Glomerular visceral epithelial cell (primary cell): ENCODE data around the gene DNM3.
A peak's percentile ranks its signal among the peaks of the same experiment; 100 is the strongest.

Experiments used
- DNase-seq: peaks from one replicate; pipeline ENCODE4 v3.0.0-alpha.2; 2016; ENCODE audit errors: extremely low spot score

Gene DNM3

DNA sequence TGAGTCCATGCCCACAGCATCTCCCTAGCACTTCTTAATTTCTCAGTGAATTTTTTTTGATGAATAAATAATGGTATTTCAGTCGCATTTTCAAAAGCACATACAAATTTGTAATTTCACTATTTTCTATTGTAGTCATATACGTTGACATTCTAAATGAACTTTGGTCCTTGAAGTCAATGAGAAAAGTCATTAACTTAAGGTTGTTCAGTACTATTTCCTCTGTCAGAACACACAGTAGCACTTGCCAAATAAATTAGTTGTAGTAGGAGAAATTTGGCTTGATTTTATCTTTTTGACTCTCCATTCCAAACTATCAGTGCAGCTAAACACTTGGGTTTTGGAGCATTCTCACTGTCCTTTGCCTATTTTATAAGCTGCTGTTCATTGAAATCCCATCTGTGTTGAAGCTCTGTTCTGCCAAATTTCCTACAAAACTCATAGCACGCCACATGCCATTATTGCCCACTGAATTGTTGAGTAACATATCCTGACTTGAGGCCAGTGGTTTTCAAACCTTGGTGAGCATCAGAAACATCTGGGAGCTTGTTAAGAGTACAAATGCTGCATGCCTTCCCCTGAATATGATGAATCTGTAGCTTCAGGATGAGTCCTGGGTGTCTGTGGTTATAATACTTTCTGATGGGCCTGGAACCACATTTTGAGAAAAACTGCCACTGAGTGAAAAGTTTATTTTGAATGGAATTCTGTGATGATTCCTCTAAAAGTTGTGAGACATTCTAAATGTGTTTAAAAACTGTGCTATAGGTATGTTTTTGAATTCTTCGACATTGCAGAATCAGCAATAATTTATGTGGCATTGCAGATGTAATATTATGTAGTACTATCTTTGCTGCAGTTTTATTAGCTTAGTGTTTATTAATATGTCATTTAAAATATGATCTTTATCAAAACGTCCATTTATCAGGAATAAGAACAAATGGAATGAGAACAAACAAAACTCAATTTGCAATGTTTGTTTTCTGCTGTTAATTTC, 78.9 kb downstream of the DNM3 start:
- DNase-seq, result no peak

DNA sequence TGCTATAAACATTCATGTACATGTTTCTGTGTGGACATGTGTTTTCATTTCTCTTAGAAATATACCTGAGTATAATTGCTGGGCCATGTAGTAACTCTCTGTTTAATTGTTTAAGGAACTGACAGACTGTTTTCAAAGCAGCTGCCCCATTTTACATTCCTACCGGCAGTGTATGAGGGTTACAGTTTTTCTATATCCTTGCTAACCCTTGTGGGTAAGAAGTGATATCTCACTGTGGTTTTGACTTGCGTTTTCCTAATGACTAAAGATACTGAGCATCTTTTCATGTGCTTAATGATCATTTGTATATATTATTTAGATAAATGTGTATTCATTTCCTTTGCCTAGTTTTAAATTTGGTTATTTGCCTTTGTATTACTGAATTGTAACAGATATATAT, 81.7 kb downstream of the DNM3 start:
- no peak for DNase-seq

DNA sequence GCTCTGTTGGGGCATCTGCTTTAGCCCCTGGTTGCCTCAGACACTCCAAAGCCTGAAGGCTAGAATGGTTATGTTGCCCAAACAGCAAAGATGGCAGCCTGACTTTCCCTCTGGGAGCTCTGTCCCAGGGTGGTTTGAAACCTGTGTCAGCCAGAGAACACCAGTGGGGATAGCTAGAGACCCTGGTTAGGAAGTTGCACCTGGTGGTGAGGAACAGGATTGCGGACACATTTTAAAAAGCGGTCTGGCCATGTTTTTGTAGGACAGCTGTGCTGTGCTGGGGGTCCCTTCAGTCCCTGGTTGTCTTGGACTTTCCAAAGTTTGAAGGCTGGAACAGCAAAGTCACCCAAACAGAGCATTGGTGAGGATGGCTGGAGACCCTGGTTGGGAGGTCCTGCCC, 87.8 kb downstream of the DNM3 start:
- no peak for DNase-seq

DNA sequence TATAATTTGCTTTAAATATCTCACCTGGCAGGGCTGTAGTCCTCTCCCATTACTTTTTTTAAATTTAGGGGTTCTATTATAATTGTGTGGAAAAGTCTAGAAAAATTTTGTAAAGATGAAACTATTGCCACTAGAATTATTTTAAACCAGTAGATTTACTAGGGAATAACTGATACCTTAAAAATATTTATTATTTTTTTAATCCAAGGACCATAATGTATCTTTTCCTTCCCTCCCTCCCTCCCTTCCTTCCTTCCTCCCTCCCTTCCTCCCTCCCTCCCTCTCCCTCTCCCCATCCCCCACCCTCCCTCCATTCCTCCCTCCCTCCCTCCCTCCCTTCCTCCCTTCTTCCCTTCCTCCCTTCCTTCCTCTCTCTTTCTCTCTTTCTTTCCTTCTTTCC, 90.5 kb downstream of the DNM3 start:
- DNase-seq, result no peak

DNA sequence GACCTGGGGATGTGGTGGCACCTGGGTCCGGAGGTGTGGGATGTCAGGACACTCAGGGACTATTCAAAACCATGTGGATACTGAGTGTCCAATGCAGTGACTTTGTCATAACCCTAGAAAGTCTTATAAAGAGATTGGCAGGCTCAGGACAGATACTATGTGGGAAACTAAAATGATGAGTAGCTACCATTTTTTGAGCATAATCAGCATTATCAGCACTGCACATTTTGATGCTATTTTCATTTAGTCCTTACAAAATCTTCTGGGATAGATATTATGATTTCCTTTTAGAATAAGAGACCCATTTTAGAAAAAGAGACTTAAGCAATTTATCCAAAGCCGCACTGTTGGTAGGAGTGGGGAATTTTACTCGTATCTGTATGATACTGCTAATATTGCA, 93.4 kb downstream of the DNM3 start:
- DNase-seq, result no peak

DNA sequence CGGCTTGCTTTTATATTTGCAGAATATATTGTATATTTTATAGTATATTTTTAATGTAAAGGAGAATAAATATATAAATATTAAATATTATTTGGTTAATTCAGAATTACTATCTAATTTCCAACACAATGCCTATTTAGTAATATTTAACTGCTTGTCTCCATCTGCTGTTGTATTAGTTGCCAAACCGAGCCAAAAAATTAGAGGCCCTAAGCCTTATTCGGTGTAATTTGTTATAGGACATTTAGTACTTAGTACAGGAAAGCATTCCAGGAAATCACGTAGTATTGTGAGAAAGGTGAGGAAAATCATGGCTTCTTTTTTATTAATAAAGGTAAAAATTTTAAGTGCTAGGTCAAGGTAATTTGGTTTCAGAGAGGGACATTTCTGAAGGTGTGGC, 93.8 kb downstream of the DNM3 start:
- no peak for DNase-seq

DNA sequence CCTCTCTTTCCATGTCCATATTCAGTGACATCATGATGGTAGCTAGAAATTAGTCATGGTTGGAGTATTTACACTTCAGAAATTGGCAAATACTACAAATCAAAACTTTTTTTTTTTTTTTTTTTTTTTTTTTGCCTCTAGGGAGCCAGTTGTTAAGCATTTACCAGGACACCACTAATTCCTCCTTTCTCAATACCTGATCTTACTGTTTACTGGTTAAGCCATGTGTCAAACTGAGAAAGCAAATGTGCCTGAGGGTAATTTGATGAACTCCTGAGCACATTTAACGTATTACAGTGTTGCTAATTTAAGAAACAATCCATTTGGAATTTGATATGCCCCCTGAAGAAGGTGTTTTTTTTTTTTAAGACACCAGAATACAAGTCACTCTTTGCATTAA, 94.4 kb downstream of the DNM3 start:
- DNase-seq, result no peak

DNA sequence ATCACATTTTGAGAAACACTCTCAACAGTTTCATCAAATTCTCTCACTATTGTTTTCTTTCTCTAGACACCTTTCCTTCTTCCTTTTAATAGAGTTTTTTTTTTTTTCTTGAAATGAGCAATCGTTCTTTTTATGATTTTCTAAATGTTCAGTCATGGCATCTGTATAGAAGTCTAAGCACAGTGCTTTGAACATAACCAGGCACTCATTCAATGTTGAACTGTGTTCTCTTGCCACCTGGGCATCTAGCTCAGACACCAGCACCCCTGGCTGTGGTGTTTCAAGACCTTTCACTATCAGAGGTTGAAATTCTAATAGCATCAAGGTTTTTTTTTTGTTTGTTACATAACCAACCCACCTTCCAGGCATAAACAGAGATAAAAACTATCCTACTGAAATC, 96.6 kb downstream of the DNM3 start:
- no peak for DNase-seq

DNA sequence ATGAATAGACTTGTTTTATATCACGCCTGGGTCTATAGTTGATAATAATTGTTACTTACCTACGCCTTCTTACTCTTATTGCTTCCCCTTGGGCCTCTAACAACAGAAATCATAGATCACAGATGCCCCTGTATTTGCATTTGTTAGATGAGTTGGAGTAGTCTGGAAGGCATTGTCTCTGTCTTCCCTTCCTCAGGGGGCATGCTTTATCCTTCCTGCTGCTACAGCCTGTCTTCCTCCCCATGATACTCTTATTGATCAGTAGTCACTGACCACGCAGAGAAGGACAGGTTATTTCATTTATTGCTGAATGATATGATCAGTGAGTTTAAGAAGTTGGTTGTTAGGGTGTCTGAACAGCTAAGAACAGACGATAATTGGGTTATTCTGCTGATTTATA, 98.4 kb downstream of the DNM3 start:
- no peak for DNase-seq

DNA sequence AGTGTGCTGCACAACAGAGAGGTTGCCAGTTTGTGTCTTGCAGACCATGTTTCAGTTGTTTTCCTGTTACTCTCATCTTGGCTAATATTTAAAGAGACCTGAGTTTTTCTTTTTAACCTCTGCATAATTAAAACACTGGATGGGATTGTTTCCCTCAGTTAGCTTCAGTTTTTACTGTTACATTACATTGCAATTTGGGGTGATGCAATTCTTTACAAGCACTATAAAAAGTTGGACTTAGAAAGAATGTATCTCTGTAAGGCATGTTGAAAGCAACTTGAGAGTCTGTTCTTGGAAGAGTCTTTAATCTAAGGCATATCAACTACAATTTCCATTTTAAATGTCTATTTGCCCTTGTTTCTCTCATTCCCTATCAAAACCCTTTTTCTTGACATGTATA, 99.1 kb downstream of the DNM3 start:
- no peak for DNase-seq

DNA sequence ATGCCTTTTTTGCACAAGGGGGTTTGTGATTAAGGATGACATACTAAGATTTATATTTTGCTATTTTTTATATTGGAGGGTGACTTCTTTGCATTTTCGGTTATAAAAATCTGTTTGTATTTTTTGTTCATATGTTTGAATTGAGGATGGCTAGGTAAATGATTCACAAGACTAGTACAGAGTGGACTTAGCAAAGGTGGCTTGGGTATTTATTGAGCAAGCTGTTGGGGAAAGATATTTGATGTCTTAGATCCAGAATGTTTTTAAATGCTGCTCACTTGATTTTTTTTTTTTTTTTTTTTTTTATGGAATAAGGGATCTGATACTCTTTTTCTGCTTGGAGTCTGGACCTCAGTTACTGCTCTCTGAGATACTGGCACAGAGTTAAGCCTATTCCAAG, 100.6 kb downstream of the DNM3 start:
- DNase-seq, result no peak

DNA sequence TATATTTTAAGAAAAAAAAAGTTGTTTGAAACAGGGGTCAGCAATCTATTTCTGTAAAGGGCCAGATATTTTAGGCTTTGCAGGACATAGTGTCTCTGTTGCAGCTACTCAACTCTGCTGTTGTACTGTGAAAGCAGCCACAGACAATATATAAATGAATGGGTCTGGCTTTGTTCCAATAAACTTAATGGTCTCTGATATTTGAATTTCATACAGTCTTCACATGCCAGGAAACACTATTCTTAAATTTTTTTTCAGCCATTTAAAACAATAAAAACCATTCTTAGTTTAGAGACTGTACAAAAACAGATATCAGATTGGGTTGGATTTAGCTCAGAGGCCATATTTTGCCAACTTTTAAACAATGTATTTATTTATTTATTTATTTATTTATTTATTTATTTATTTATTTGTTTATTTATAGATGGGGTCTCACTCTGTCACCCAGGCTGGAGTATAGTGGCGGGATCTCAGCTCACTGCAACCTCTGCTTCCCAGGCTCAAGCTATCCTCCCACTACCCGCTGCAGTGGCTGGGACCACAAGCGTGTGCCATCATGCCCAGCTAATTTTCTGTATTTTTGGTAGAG, 102.8 kb downstream of the DNM3 start:
- no peak for DNase-seq

DNA sequence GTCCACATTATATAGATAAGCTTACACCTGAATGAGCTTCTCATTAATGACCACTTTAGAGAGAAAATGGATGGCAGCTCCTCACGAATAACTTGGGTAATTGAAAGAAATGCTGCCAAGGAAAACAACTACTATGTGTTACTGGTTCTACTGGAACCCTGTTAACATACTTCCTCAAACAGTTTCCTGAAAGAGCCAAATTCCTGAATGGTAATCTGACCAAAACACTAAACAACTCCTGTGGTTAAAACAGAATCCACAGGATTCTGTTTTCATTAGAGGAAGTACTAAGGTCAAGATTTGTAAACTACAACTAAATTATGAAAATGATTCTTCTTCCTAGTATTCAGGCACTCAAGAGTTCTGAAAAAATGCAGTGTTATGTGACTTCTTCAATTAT, 107.2 kb downstream of the DNM3 start:
- DNase-seq, result peak; percentile 26

DNA sequence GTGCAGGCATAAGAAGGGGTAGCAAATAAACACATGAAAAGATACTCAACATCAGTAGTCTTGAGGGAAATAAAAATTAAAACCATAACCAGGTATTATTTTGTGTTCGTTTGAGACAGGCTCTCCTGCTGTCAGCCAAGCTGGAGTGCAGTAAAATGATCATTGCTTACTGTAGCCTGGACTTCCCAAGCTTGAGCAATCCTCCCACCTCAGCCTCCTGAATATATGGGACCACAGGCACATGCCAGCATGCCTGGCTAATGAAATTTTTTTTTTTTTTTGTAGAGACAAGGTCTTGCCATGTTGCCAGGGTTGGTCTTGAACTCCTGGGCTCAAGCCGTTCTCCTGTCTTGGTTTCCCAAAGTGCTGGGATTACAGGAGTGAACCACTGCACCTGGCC, 108.0 kb downstream of the DNM3 start:
- no peak for DNase-seq

DNA sequence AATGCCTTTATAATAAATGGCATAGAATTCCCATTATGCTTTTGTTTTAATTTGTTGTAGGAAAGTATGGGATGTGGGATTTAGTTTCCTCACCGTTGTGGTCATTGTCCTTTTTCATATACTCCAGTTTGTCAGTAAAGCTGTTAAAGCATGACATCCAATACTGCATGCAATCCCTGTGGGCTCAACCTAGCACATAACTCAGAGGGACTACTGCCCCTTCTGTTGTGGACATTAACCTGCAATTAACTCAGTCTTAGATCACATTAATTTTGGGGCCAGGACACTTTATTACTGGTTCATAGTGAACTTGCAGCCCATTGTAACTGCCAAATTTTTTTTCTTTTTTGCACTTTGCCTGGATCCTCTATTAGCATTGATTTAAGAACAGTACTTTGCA, 112.5 kb downstream of the DNM3 start:
- no peak for DNase-seq

DNA sequence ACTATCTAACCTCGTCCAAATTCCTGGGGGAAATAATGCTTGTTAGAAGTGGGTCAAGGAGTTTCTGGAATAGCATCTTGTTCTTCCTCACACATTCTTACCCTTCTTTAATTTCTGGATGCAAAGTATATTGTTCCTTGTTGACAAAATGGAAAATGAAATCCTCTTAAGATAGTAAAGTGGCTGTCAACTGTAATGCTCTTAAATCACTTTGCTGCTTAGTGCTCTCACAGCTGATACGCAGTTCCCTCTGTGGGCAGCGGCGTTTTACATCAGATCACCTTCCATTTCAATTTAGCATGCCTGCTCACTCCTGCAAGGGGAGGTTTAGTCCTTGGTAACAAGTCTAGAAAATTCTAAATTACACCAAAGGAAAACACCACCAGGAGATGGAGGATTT, 113.1 kb downstream of the DNM3 start:
- DNase-seq, result no peak

DNA sequence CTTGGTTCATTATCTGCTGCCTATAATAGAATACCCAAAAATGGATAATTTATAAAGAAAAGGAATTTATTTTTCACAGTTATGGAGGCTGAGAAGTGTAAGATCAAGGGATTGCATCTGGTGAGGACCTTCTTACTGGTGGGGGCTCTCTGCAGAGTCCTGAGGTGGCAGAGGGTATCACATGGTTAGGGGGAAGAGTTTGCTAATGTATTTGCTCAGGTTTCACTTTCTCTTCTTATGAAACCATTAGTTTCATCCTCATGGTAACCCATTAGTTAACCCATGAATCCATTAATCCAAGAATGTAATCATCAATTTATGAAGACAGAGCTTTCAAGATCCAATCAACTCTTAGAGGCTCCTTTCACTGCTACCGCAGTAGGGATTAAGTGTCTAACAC, 120.6 kb downstream of the DNM3 start:
- DNase-seq, result no peak

DNA sequence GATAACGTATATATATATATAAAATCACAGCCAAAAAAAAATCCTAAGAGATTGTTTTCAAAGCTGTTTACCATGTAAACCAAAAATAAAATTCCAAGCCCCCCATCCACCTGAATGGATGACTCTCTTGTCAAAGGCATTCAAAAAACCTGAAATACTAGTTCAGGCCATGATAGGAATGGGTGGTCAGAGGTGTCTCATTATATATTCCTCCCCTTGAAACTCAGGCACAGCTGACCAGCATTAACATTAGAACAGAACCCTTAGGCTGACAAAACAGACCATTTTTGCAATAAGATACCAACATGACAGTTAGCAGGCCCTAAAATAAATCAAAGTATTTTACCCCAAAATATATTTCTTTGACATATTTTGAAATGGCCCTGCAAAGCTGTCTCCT, 122.5 kb downstream of the DNM3 start:
- DNase-seq, result no peak

DNA sequence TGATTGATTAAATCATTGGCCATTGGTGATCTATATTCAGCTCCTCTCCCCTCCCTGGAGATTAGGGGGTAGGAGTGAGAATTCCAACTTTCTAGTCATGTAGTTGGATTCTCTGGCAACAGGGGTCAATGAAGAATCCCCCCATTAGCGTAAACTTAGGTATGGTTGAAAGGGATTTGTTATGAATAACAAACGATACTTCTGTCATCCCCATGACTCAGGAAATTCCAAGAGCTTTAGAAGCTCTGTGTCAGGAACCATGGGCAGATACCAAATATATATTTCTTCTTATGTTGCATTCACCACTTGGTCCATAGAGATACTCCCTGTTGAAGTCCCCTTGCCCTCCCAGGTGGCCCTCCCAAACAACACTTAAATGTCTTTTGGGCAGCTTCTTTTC, 124.5 kb downstream of the DNM3 start:
- DNase-seq, result peak; percentile 17

DNA sequence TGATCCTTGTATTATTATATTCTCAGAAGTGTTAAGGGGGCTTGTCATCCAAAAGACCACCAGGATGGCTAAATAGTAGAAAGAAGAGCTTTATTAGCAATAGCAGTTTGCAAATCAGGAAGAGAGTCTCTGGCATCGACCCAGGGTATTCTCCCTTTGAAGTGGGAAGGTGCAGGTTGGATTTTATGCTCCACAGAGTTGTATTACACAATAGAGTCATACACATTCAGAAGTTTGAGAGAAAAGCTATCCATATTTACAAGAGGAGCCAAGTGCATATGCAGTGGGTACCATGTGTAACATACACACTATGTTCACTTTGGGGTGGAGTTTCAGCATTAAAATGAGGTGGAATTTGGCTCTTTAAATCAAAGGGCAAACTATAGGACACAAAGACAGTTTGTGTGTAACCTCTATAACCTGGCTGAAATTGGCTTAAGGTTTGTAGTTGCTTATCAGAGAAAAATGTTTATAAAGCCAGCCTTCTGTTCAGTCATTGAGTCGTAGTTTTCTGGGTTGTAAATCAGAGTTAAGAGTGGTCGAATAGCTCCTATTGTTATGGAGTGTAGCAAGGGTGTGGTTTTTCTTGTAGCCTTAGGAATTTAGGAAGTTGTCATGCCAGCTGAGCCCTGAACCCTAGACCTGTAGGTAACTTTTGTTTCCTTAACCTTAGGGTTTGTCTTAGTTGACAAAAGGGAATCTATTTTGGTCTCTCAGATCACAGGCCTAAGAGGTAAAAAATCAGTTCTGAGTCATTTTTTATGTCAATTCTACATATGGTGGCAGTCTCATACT, 125.3 kb downstream of the DNM3 start:
- no peak for DNase-seq

DNA sequence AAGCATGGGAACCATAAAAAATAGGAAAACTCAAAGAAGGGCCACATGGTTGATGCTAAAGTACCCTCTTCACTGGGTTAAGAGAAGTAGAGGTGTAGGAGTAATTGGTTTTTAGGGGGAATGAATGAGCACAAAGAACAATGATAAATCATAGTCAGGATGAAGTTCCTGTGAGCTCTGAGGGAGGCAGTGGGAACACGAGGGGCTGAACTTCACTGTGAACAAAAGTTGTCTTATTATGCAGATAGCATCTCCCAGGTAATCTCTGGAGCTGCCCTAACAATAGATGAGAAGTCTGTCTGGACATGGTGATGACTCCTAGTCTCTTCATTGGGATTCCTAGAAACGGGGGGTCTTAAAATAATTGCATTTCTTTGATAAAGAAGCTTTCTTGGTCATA, 127.9 kb downstream of the DNM3 start:
- no peak for DNase-seq

DNA sequence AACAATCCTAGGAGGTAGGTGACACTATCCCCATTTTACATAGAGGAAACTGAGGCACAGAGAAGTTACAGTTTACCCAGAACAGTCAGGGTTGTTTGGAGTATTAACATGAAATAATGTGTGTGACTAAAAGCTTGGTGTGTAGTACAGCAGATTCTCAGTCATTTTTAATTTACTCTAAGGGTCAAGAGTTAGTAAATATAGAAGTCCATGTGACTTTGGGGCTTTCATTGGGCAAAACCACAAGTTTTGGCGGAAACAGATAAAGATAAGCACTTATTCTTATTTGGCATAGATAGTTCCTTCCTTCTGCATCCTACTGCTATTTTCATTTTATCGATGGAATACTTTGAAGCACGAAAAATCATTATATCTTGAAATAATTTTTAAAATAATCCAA, 128.5 kb downstream of the DNM3 start:
- no peak for DNase-seq

DNA sequence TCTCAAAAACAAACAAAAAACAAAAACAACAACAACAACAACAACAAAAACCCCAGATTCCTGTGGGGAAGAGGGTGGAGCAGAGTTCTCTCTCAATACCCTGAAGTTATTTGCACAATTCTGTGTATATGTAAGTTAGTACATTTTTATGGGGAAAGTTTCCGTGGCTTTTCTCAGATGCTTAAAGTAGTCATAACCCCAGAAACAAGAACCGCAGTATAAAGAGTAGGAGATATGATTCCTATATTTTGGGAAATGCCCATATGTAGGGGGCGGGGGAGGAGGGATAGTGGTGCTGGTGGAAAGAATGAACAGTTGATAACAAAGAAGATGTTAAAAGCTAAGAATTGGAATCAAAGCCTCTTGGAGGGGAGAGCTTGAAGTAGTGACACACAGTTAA, 131.5 kb downstream of the DNM3 start:
- no peak for DNase-seq
